Limb (tissue), 2 donors: ENCODE results near the gene NAPB.
A peak's percentile ranks its signal among the peaks of the same experiment; 100 is the strongest.
"Not testable (repeated sequence)": the region's sequence is repeated elsewhere in the genome, so short reads cannot be mapped to it uniquely, and the experiment has no call there.

Source experiments
- DNase-seq, 2 donors: peaks; one replicate each; pipeline ENCODE4 v3.0.0-alpha.2; 2016; ENCODE audit errors: extremely low spot score in 2 of 2

Gene NAPB

DNA sequence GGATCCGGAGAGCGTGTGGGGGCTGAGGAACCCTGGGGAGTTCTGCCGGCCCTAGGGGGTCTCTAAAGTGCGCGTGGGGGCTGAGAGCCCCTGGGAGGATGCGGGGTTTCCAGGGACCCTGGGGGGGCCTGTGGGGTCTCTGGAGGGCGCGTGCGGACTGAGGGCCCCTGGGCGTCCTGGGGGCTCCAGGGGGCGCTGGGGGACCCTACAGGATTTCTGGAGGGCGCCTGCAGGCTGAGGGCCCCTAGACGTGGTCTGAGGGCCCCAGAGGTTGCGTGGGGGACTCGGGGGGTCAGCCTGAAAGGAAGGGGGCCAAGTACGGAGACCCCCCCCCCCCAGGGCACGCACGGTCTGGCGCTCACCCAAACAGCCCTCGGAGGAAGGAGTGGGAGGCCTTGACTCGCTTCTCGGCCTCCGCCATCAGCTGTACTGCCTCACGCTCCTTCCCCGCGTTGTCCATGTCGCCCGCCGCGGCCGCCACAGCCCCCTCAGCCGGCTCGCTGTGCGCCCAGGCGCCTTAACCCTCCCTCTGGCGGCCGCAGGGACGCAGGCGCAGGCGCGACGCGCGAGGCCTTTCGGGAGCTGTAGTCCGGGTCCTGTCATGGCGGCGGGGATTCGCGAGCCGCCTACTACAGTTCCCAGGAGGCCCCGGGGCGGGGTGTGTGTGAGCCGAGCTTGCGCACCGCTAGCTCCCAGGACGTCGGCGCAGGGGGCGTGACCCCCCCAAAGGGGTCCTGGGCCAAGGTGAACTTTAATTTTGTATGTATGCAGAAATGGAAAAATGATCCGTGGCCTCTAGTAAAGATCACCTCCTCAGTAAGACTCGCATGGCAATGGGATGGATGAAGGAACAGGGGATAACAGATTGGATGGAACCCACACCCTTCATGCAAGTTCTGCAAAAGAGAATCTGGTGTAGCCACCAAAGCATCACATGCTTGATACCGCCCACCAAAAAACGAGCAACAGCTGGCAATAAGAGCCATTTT lies at the start of gene NAPB:
Gene NAPB (minus strand): TSS at position 546 of the 989 bp plus-strand sequence. CDS start 86 bp downstream, at position 460.
- peak; percentile 95 to 97 for DNase-seq

GRCh38 chr20:23466961-23467360 lies 45.7 kb upstream of the NAPB start:
- DNase-seq = not testable (repeated sequence)

GRCh38 chr20:23461180-23461579 lies 39.9 kb upstream of the NAPB start:
- DNase-seq = no peak

- no peak for DNase-seq
These were observed 38.3 kb upstream of the NAPB start for GRCh38 chr20:23459461-23460150.

DNA sequence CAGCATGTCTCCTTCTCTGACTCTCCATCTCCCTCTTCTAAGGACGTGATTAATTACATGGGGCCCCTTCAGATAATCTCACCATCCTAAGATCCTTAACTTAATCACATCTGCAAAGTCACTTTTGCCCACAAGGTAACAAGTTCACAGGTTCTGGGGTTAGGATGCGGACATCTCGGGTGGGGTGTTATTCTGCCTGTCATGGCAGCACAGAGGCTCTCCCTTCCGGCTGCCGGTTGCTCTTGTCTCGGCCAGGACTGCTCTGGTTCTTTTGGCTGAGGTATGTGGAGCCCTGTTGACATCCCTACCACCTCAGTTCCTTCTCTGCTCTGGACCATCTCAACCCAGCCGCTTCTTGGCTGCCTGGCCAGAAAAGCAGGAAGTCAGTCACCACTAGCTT lies 35.6 kb upstream of the NAPB start:
- DNase-seq = no peak

- DNase-seq = peak in 1 of 2 donors; percentile 14
These were observed 35.1 kb upstream of the NAPB start for GRCh38 chr20:23456409-23456808.

DNA sequence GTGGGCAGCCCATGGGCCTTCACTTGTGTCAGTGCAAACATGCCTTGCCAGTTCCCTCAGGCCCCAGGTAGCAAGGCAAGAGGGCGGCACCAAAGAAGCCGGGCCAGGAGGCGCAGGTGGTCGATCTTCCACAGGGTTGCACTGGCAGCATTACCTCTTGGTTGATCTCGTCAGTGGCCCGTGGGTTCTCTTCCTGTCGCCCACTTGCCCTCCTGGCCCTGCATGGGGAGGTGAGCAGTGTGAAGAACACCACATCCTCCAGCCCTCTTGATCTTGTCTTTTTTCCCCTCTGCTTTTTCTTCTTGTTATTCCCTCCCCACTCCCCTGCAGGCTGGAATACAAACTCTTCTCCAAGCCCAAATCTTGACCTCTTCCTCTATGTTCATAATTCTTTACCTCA lies 34.4 kb upstream of the NAPB start:
- no peak for DNase-seq

DNA sequence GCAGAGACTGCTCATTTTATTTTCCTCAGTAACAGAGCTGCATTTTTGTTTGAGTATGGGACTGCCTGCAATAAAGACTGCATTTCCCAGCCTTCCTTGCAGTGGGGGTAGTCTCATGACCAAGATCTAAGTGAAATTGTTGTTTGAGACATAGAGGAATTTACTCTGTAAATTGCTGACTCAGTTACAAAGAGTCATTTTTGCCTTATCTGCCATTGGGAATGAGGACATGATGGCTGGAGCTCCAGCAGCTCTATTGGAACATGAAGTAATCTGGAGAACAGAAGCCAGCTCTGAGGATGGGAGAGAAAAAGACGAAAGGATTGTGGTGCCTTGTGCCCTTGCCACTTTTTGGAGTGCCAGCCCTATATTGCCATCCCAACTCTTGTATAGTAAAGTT lies 33.5 kb upstream of the NAPB start:
- no peak for DNase-seq

GRCh38 chr20:23453549-23454543 lies 32.6 kb upstream of the NAPB start:
- DNase-seq = no peak

- DNase-seq = no peak
These were observed 31.5 kb upstream of the NAPB start, which contains the start of gene CST11 for GRCh38 chr20:23452776-23453175. Gene CST11, minus strand, starts transcription at chr20:23452876. Its CDS starts 65 bp downstream, at chr20:23452811.

- DNase-seq = no peak
These were observed 30.7 kb upstream of the NAPB start for GRCh38 chr20:23451956-23452487.

DNA sequence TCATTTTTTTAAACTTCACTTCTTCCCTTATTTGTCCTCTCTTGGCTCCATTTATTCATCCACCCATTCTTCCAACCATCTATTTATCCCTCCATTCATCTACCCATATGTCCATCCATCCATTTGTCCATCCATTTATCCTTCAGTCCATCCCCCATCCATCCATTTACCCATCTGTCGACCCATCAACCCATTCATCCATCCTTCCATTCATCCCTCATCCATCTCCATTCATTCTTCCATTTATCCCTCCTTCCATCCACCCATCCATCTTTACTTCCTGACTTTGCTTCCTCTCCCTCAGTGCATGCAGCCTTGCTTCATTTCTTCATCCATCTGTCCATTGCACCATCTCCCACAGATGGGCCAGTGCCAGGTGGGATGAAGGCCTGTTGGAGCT lies 29.6 kb upstream of the NAPB start:
- no peak for DNase-seq

- no peak for DNase-seq
These were observed 28.1 kb upstream of the NAPB start for GRCh38 chr20:23449421-23449820.

GRCh38 chr20:23448167-23448566 lies 26.9 kb upstream of the NAPB start:
- DNase-seq = no peak

GRCh38 chr20:23446505-23446904 lies 25.2 kb upstream of the NAPB start:
- no peak for DNase-seq

DNA sequence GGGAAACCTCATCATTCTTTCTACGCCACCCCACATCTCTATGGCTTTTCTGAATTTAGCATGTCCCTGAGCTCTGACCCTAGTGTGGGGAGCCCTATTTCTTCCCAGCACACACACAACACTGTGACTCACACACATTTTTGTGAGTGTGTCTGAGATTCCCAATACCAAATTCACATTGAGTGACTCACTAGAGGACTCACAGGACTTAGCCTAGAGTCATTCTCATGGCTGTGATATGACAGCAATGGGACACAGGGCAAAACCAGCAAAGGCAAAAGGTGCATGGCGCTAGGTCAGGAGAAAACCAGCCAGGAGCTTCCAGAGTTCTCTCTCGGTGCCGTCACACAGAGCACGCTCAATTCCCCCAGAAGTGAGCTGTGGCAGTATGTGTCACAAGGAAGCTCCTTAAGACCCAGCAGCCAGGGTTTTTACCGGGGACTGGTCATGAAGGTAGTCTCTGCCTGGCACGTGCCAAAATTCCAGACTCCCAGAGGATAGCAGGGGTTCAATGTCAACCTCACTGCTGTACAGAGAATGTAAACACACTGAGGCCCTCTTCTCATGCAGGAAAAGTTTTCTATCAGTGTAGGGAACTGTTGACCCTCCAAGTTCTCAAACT lies 24.4 kb upstream of the NAPB start:
- no peak for DNase-seq

GRCh38 chr20:23444859-23445258 lies 23.6 kb upstream of the NAPB start:
- no peak for DNase-seq

DNA sequence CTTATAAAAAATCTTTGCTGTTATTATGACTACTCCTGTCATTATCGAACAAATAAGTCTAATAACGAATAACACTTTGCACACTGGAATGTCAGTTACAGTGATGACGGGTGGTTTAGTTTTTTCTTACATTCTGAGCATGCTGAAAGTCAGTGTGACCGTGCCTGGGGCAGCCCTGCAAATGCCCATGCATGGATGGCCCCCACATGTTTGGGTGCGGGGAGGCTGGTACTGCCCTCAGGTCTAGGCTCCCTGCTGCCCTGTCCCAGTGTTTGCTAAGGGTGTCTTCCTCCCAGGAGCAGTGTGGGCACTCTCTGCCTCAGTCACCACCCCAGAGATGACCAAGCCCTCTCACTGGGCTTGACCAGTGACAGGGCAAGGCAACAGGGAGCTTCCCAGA lies 21.1 kb upstream of the NAPB start:
- DNase-seq = no peak

DNA sequence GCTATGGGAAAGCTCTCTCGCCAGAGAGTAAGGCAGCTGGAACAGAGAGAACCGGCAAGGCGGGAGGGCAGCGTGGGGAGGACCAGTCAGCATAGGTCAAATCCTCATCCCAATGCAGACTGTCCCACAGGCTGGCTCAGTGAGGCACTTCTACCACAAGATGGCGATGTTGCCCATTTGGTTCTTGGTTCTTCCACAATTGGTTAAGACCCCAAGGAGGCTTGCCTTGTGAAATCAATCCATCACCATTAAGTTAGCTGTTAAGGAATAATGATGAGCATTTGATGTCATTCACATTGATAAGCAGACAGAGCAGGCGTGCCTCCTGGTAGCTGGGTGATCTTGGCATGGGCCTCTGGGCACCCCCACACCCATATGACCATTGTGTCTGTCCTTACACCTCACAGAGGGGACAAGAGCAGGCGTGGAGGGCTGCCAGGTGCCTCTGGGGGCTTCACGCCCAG lies 20.6 kb upstream of the NAPB start:
- DNase-seq = peak; percentile 73 to 81

DNA sequence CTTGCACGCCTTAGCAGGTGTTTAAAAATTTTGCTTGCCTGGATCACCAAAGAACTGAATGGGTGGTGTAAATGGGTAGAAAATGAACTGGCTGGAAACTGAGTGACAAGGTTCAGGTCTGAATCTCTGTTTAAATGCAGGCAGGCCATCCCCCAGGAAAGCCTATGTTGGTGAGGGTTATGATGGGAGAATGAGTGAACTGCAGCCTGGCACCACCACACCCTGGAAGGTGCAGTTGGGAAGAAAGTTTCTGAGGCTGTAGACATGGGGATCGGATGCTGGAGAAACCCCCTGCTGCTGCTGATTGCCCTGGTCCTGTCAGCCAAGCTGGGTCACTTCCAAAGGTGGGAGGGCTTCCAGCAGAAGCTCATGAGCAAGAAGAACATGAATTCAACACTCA lies 18.7 kb upstream of the NAPB start:
- no peak for DNase-seq
